Stimulated activated naive CD8-positive, alpha-beta T cell treated with anti-CD3 and anti-CD28 coated beads, Interleukin-15, Interleukin-2, amounts not matched to agents 100 ng/mL and 50 ng/mL, for 24 hours (primary cell): Measurements from ENCODE around the gene HARS2.
"Not testable (repeated sequence)": the region's sequence is repeated elsewhere in the genome, so short reads cannot be mapped to it uniquely, and the experiment has no call there.

ENCODE experiments used
- H3K27ac Mint-ChIP-seq: one replicate; pipeline ENCODE4 v1.8.0; 2021; ENCODE audit warnings: mild to moderate bottlenecking, mixed read lengths
- H3K27me3 Mint-ChIP-seq: one replicate; pipeline ENCODE4 v1.8.0; 2021; ENCODE audit warnings: mixed read lengths
- H3K36me3 Mint-ChIP-seq: one replicate; pipeline ENCODE4 v1.8.0; 2021; ENCODE audit warnings: low read depth, mixed read lengths
- H3K4me1 Mint-ChIP-seq: one replicate; pipeline ENCODE4 v1.8.0; 2021; ENCODE audit warnings: low read depth, mixed read lengths
- H3K4me3 Mint-ChIP-seq: one replicate; pipeline ENCODE4 v1.8.0; 2021; ENCODE audit warnings: mild to moderate bottlenecking, mixed read lengths
- H3K9me3 Mint-ChIP-seq: one replicate; pipeline ENCODE4 v1.8.0; 2021; ENCODE audit warnings: mixed read lengths

Gene HARS2, protein sequence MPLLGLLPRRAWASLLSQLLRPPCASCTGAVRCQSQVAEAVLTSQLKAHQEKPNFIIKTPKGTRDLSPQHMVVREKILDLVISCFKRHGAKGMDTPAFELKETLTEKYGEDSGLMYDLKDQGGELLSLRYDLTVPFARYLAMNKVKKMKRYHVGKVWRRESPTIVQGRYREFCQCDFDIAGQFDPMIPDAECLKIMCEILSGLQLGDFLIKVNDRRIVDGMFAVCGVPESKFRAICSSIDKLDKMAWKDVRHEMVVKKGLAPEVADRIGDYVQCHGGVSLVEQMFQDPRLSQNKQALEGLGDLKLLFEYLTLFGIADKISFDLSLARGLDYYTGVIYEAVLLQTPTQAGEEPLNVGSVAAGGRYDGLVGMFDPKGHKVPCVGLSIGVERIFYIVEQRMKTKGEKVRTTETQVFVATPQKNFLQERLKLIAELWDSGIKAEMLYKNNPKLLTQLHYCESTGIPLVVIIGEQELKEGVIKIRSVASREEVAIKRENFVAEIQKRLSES

DNA sequence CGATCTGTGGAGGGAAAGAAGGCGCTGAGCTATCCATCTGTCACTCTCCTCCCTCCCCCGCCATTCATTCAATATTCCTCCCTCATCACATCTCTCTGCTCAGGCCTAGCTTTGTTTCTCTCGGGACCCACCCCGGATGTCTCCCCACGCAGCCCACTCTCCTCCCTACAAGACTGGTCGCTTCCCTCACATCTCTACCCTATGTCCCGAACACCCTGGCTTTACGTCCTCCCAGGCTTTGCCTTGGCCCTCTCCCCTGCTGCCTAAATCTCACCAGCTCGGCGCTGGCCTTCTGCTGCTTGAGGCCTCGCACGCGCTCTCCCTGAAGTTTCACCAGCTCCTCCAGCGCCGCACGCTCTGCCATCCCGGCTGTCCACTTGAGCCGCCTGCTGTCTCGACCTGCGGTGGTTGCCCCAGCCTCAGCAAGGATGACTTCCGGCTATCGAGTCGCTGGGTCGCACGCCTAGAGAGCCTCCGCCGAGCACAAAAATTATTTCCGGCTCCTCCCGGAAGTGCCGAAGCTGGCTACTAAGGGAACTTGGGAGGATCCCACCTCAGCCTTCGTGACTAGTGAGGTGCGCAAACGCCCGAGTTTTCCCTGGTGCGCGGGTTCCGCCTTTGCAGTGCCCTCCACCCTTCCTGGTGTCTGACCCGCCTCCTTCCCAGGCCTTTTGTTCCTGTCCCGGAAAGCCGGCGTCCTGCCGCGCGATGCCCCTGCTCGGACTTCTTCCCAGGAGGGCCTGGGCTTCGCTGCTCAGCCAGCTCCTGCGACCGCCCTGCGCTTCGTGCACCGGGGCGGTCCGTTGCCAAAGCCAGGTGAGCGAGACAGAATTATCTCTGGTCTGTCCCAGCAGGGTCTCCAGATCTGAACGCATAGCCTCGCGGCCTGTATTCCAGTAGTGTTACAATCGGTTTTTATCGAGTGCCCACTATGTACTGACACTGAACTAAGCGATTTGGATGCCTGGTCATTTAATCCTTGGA lies at the start of gene HARS2, which contains the start of gene HARS1:
Gene HARS2 (plus strand): TSS at position 515 of the 984 bp plus-strand sequence. CDS start 194 bp downstream, at position 709.
Gene HARS1 (minus strand): TSS at position 430 of the 984 bp plus-strand sequence. CDS start 66 bp downstream, at position 364.
- Mint-ChIP-seq H3K36me3 (peaks cover 48% of the 10 kb centered on the region), H3K4me3 (peak within 1 kb of the TSS; percentile 97), H3K27ac (peak within 1 kb of the TSS; percentile 93), H3K27me3 (no peaks in the 10 kb centered on the region), H3K9me3 (no peaks in the 10 kb centered on the region), H3K4me1 (peaks cover 60% of the 10 kb centered on the region)

DNA sequence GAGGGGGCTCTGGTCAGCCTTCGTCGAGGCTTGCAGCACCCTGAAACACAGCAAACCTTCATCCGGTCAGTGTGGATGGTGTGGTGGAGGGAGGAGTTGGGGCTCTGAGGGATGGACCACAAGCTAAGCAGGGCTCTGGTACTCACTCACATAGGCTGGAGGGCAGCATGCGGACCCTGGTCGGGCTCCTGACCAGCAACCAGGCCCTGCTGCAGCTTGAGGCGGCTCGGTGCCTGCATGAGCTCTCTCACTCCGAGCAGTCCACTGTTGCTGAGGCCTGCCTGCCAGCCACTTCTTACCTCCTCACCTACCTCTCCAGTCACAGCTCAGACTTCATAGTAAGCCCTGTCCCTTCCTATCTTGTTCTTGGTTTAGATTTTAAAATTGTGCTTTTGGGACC lies 49.5 kb upstream of the HARS2 start:
- no peak overlapping the region for H3K4me3 Mint-ChIP-seq
- H3K9me3 Mint-ChIP-seq: no peaks in the 10 kb centered on the region
- H3K27ac Mint-ChIP-seq: no peak overlapping the region
- H3K27me3 Mint-ChIP-seq: no peaks in the 10 kb centered on the region
- peaks cover 59% of the 10 kb centered on the region for H3K4me1 Mint-ChIP-seq
- H3K36me3 Mint-ChIP-seq: peaks cover 51% of the 10 kb centered on the region

DNA sequence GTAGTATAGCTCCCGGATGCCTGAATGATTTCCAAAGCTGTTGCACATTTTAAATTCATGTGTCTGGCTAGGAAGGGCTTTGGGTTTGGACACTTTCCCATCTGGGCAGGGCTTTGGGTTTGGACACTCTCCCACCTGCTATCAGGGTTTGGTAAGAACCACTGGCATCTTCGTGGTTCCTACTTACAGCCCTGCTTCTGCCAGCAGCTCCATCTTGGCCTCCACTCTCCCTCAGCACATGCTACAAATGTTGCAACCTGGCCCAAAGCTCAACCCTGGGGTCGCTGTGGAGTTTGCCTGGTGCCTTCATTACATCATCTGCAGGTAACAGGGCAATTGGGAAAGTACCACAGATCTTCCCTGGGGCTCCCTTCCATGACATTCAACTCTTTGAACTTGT lies 48.5 kb upstream of the HARS2 start:
- Mint-ChIP-seq H3K4me3 (no peak overlapping the region), H3K36me3 (peaks cover 51% of the 10 kb centered on the region), H3K4me1 (peaks cover 66% of the 10 kb centered on the region), H3K27me3 (no peaks in the 10 kb centered on the region), H3K27ac (no peak overlapping the region), H3K9me3 (no peaks in the 10 kb centered on the region)

DNA sequence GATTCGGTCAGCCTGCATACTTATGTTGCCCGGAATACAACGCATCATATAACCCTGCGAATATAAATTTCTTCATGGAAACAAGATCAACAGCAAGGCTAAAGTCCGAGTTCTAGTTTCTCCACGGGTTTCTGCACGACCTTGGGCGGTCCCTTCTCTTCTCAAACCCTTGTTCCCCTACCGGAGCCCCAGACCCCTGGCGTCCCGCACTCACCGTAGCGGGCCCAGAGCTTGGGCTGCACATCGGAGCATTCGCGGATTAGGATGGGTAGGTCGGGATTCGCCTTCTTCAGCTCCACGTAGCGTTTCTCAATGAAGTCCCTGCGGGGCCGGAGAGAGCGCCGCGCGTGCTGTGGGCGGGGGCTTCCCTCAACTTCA lies 44.2 kb upstream of the HARS2 start:
- H3K4me1 Mint-ChIP-seq: peaks cover 57% of the 10 kb centered on the region
- no peaks in the 10 kb centered on the region for H3K27me3 Mint-ChIP-seq
- H3K4me3 Mint-ChIP-seq: peak overlapping the region; percentile 99
- no peaks in the 10 kb centered on the region for H3K9me3 Mint-ChIP-seq
- peak overlapping the region; percentile 94 for H3K27ac Mint-ChIP-seq
- peaks cover 61% of the 10 kb centered on the region for H3K36me3 Mint-ChIP-seq

DNA sequence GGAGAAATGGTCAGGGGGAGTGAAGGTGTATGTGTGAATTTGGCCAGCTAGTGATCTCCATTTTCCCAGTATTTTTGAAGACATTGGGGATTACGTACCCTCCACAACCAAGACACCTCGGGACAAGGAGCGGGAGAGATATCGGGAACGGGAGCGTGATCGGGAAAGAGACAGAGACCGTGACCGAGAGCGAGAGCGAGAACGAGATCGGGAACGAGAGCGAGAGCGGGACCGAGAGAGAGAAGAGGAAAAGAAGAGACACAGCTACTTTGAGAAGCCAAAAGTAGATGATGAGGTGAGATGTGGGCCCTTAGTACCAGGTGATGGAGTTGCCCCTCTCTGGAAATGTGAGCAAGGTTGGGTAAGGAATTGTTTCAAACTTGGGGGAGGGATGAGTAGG lies 32.4 kb upstream of the HARS2 start:
- Mint-ChIP-seq H3K4me3 (no peak overlapping the region), H3K27me3 (no peaks in the 10 kb centered on the region), H3K27ac (no peak overlapping the region), H3K4me1 (peaks cover under 1% of the 10 kb centered on the region), H3K9me3 (no peaks in the 10 kb centered on the region), H3K36me3 (peaks cover 76% of the 10 kb centered on the region)

DNA sequence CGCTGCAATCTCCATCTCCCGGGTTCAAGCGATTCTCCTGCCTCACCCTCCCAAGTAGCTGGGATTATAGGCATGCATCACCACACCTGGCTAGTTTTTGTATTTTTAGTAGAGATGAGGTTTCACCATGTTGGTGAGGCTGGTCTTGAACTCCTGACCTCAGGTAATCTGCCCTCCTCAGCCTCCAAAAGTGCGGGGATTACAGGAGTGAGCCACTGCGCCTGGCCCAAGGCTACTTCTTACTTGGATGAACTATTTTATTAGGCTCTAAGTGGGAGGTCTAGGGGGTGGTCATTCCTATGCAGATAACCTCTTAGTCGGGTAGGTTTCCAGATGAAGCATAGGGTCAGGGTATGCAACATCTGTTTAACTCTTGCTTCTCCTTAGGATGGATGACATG lies 30.9 kb upstream of the HARS2 start:
- H3K9me3 Mint-ChIP-seq, H3K4me3 Mint-ChIP-seq, H3K27me3 Mint-ChIP-seq, H3K27ac Mint-ChIP-seq: not testable (repeated sequence)
- Mint-ChIP-seq H3K36me3 (peaks cover 68% of the 10 kb centered on the region), H3K4me1 (peaks cover 11% of the 10 kb centered on the region)

DNA sequence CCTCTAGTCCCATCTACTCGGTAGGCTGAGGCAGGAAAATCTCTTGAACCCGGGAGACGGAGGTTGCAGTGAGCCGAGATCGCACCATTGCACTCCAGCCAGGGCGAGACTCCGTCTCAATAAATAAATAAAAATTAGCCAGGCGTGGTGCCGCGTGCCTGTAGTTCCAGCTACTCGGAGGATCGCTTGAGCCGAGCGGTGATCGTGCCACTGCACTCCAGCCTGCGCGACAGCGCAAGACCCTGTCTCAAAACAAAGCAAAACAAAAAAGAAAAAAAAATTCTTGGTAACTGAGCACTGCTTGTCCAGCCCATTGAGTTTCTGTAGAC lies 27.3 kb upstream of the HARS2 start:
- Mint-ChIP-seq H3K4me3 (peak overlapping the region; percentile 99), H3K9me3 (no peaks in the 10 kb centered on the region), H3K4me1 (peaks cover 41% of the 10 kb centered on the region), H3K27me3 (no peaks in the 10 kb centered on the region), H3K36me3 (peaks cover 73% of the 10 kb centered on the region), H3K27ac (peak overlapping the region; percentile 98)

DNA sequence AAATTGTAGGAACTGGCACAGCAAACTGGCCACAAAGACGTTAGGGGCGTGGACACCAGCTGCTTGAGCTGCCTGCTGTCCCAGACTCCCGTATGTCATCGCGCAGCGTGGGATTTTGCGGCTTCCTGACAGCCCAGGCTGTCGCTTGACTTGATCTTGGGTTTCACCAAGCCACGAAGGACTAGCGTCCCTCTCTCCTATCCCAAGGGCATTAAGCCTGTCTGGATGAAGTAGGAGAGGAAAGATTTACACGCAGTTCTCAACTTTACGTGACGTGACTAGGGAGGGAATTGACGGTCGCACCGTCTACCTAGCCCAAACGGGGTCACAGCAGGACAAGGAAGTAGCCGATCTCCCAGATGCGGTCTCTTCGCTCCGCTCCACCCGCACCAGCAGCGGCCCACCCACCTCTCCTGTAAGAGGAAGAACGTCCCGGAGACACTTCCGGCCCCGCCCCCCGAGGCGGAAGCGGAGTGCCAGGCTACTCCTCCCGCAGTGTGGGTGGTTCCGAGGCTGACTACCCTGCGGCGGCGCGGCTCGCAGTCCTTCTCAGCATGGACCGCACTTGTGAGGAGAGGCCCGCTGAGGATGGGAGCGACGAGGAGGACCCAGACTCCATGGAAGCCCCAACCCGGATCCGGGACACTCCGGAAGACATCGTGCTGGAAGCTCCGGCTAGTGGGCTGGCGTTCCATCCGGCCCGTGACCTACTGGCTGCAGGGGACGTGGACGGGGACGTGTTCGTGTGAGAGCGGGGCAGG lies 26.7 kb upstream of the HARS2 start, which contains the start of gene WDR55:
Gene WDR55 (plus strand): TSS at position 546 of the 761 bp plus-strand sequence. CDS start 9 bp downstream, at position 555.
- no peaks in the 10 kb centered on the region for H3K27me3 Mint-ChIP-seq
- H3K36me3 Mint-ChIP-seq: peaks cover 74% of the 10 kb centered on the region
- H3K27ac Mint-ChIP-seq: peak within 1 kb of the TSS; percentile 98
- H3K4me1 Mint-ChIP-seq: peaks cover 41% of the 10 kb centered on the region
- H3K9me3 Mint-ChIP-seq: no peaks in the 10 kb centered on the region
- peak within 1 kb of the TSS; percentile 99 for H3K4me3 Mint-ChIP-seq

DNA sequence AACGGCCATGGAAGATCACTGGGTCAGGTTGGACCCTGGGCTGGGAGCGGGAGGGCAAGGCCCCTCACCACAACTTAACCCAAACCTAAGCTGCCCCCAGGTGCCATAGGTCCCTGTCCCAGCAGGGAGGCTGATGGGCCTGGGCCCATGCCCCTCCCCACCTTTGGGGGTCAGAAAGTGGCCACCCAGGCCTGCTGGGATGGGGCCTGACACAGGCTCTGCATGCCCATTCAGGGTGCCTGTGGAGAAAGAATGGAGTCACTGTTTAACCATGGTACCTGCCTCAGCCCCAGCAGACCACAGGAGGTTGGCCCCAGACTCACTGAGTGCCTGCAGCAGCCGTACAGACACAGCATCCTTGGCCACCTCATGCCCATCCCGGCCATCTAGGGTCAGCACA lies 20.2 kb upstream of the HARS2 start:
- H3K9me3 Mint-ChIP-seq, H3K27me3 Mint-ChIP-seq: not testable (repeated sequence)
- H3K36me3 Mint-ChIP-seq: peaks cover 69% of the 10 kb centered on the region

DNA sequence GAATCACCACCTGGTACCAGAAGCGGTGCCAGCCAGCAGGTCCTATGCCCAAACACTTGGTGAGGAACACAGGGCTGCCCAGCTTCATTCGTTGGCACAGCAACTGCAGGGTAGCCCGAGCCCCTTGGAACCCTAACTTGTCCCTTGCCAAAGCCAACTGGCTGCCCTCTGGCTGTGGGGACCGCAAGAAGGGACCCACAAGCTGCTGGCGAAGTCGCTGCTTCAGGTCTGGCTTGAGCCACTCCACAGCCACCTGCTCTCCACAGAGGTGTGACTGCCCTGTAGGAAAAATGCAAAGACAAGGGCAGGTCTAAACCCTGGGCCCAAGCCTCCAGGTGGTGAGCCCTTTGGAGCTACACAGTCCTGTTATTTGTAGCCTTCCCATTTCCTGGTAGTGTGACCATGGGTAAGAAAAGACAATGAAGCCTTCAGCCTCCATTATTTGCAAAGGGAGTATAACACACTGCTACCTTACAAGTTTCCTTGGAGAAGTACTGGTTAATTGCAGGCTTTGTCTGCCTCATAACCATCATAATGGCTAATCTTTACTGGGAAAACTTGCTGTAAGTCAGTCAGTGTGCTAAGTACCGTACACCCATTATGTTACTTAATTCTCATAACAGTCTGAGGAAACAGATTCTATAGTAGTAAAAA lies 19.7 kb upstream of the HARS2 start:
- H3K27ac Mint-ChIP-seq: no peak overlapping the region
- peaks cover 71% of the 10 kb centered on the region for H3K36me3 Mint-ChIP-seq

More for the DNA sequence above, 20.2 kb upstream of the HARS2 start:
- H3K27ac Mint-ChIP-seq, H3K4me3 Mint-ChIP-seq: not testable (repeated sequence)
- H3K4me1 Mint-ChIP-seq: peaks cover 25% of the 10 kb centered on the region

DNA sequence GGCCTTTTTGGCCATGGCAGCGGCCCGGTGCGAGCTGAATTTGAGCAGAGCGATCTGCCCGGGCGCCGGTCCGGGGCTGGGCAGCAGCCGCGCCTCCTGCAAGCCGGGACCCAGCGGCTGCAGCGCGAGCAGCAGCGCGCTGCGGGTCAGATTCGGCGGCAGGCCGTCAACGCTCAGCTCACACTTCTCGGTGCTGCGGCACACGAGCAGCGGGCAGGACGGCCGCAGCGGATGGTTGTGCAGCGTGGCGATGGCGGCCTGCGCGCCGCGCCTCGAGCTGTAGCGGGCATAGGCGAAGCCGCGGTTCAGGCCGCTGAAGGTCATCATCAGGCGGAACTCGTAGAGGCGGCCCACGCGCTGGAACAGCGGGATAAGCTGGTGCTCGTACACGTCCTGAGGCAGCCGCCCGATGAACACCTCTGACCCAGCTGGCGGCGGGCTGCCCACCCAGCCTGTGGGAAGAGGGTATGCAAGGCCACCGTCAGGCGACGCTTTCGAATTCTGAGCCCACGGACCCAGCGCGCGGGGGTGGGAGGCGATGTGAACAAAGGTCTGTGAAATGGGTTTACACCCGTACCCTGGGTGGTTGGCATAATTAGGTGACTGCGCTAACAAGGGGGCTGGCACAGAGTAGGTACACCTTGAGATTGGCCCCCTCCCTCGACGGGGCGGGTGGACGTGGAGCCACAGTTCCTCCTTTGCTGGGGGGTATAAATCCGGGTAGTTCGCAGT lies 18.6 kb upstream of the HARS2 start:
- no peaks in the 10 kb centered on the region for H3K9me3 Mint-ChIP-seq
- peaks cover 10% of the 10 kb centered on the region for H3K4me1 Mint-ChIP-seq
- H3K27me3 Mint-ChIP-seq: no peaks in the 10 kb centered on the region
- H3K4me3 Mint-ChIP-seq: no peak overlapping the region
- no peak overlapping the region for H3K27ac Mint-ChIP-seq
- peaks cover 68% of the 10 kb centered on the region for H3K36me3 Mint-ChIP-seq

More for the DNA sequence above, 19.7 kb upstream of the HARS2 start:
- Mint-ChIP-seq H3K4me1 (peaks cover 20% of the 10 kb centered on the region), H3K4me3 (no peak overlapping the region), H3K27me3 (no peaks in the 10 kb centered on the region), H3K9me3 (no peaks in the 10 kb centered on the region)

DNA sequence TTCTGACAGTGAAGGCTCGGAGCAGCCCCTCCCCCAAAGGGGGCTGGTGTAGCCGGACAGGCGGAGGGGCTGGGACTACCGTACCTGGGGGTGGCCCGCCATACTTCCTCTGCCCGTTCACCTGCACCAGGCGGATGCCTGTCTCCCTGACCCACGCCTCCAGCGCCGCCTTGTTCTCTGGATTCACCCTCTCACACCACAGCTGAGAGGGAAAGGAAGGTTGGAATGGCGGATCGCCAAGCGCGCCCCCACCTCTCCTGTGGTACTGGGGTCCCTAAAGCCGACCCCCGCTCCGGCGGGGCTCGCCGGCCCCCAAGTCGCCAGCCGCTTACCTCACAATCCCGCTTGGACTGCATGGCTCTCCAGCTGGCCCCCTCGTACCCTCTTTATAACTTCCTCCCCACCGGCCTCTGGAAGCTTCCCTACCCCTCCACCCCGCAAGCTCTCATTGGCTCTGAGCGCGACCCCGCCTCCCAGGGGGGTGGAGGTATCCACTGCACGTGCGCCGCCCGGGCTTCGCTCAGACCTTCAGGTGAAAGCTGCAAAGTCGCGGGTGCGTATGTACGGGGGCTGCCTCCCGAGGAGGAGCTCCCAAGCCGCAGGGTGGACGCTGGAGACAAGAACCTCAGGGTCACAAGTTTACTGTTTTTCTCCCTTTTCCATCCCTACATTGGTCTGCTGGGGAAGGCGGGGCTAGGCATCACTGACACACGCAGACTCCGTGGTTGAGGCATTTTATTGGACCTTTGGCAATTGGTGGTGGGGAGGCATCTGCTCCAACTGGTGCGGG lies 17.9 kb upstream of the HARS2 start, which contains the start of gene DND1:
Gene DND1 (minus strand): TSS at position 390 of the 790 bp plus-strand sequence. CDS start 34 bp downstream, at position 356.
- peak within 1 kb of the TSS; percentile 31 for H3K27ac Mint-ChIP-seq
- no peak within 1 kb of the TSS for H3K4me3 Mint-ChIP-seq
- H3K27me3 Mint-ChIP-seq: no peaks in the 10 kb centered on the region
- H3K36me3 Mint-ChIP-seq: peaks cover 67% of the 10 kb centered on the region
- peaks cover 4% of the 10 kb centered on the region for H3K4me1 Mint-ChIP-seq
- no peaks in the 10 kb centered on the region for H3K9me3 Mint-ChIP-seq

DNA sequence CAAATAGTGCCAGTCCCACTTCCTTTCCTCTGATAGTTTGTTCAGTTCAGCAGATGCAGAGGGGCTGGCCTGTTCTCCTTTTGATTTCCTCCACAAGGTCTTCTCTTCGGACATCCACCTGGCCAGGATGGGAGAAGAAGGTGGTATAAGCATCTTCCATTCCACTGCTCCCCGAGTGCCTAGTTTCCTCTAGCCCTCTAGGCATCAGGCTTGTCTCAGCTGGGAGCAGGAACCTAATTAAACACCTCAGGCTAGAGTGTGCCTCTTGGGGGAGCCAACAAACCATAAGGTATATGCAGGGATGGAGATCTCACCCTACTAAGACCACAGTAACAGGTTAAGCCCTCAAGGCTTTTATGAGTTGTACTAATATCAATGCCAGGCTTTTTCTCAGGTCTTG lies 17.0 kb upstream of the HARS2 start:
- Mint-ChIP-seq H3K36me3 (peaks cover 62% of the 10 kb centered on the region), H3K4me1 (no peaks in the 10 kb centered on the region), H3K4me3 (no peak overlapping the region), H3K27me3 (no peaks in the 10 kb centered on the region), H3K27ac (no peak overlapping the region), H3K9me3 (no peaks in the 10 kb centered on the region)
